Glutamatergic neuron (in vitro differentiated cells): ENCODE data around the gene RTP3. TPM values are rescaled to one million over a fixed set of nuclear protein-coding genes. Genes with fewer than 3 reads are reported as not detected.

ENCODE experiments used
- DNase-seq: peaks from one replicate; pipeline ENCODE4 v3.0.0; 2022
- H3K27ac Mint-ChIP-seq: one replicate; pipeline ENCODE4 v1.8.0; 2020; ENCODE audit warnings: mild to moderate bottlenecking, mixed read lengths, inconsistent platforms; ENCODE audit not compliant: unreplicated experiment
- H3K27me3 Mint-ChIP-seq: one replicate; pipeline ENCODE4 v1.8.0; 2020; ENCODE audit warnings: mild to moderate bottlenecking, moderate library complexity, mixed read lengths, inconsistent platforms; ENCODE audit not compliant: unreplicated experiment
- H3K36me3 Mint-ChIP-seq: one replicate; pipeline ENCODE4 v1.8.0; 2020; ENCODE audit warnings: mild to moderate bottlenecking, mixed read lengths, inconsistent platforms; ENCODE audit not compliant: unreplicated experiment
- H3K4me1 Mint-ChIP-seq: one replicate; pipeline ENCODE4 v1.8.0; 2020; ENCODE audit warnings: mild to moderate bottlenecking, low read depth, mixed read lengths, inconsistent platforms; ENCODE audit not compliant: unreplicated experiment
- H3K4me3 Mint-ChIP-seq: one replicate; pipeline ENCODE4 v1.8.0; 2020; ENCODE audit warnings: mild to moderate bottlenecking, mixed read lengths, inconsistent platforms; ENCODE audit not compliant: unreplicated experiment
- H3K9me3 Mint-ChIP-seq: one replicate; pipeline ENCODE4 v1.8.0; 2020; ENCODE audit warnings: mild to moderate bottlenecking, moderate library complexity, mixed read lengths, inconsistent platforms; ENCODE audit not compliant: unreplicated experiment
- total RNA-seq: library from RNA; stranded (reverse); fragmentation: NEBNext Ultra II Directional; extraction: Animal tissue kit (Norgen Biotek cat#: 25700); gene quantifications from one replicate; pipeline ENCODE4 v1.2.1, GENCODE V29; 2021; ENCODE audit not compliant: unreplicated experiment
- TF ChIP-seq, protein P1 (sequence below): fragments of 200-600 bp; sonication (generic); IDR thresholded peaks from one replicate; pipeline ENCODE4 v1.5.0; 2021; ENCODE audit not compliant: partially characterized antibody, unreplicated experiment

Gene RTP3
- total RNA-seq, 1 donor from 2014 or later, result not detected

DNA sequence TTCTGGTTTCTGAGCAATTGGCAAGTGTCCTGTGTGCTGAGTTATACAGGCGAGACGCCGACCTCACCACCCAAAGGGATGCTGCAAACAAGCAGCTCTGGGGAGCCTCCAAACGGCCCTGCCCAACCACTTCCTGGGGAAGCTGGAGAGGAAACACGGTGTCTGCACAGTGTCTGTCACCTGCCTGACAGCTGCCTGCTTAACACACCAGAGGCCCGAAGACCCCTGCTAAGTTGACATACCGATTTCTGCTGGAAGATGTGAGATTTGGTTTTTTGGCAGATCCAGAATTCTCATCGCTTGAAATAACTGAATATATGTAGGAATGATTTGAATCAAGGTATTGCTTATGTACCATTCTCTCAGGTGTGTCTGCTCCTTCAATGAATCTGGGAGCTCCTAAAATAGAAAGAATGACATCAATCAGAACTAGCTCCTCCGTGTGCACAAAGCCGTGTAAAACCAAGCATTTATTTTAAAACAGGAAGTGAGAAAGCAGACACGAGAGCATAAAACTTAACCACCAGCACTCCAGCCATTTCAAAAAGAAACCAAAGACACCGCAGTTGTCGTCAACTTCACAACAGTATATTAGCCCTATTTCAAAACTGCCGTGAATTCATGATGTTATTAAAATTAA lies 41.1 kb downstream of the RTP3 start:
- H3K4me1 Mint-ChIP-seq, result no peaks in the 10 kb centered on the region
- peaks cover 3% of the 10 kb centered on the region for H3K9me3 Mint-ChIP-seq
- TF ChIP-seq, protein P1, sequence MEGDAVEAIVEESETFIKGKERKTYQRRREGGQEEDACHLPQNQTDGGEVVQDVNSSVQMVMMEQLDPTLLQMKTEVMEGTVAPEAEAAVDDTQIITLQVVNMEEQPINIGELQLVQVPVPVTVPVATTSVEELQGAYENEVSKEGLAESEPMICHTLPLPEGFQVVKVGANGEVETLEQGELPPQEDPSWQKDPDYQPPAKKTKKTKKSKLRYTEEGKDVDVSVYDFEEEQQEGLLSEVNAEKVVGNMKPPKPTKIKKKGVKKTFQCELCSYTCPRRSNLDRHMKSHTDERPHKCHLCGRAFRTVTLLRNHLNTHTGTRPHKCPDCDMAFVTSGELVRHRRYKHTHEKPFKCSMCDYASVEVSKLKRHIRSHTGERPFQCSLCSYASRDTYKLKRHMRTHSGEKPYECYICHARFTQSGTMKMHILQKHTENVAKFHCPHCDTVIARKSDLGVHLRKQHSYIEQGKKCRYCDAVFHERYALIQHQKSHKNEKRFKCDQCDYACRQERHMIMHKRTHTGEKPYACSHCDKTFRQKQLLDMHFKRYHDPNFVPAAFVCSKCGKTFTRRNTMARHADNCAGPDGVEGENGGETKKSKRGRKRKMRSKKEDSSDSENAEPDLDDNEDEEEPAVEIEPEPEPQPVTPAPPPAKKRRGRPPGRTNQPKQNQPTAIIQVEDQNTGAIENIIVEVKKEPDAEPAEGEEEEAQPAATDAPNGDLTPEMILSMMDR, result no peak
- peaks cover 2% of the 10 kb centered on the region for H3K27me3 Mint-ChIP-seq
- no peaks in the 10 kb centered on the region for H3K36me3 Mint-ChIP-seq
- H3K4me3 Mint-ChIP-seq, result no peak overlapping the region
- no peak overlapping the region for H3K27ac Mint-ChIP-seq
- DNase-seq, result no peak

DNA sequence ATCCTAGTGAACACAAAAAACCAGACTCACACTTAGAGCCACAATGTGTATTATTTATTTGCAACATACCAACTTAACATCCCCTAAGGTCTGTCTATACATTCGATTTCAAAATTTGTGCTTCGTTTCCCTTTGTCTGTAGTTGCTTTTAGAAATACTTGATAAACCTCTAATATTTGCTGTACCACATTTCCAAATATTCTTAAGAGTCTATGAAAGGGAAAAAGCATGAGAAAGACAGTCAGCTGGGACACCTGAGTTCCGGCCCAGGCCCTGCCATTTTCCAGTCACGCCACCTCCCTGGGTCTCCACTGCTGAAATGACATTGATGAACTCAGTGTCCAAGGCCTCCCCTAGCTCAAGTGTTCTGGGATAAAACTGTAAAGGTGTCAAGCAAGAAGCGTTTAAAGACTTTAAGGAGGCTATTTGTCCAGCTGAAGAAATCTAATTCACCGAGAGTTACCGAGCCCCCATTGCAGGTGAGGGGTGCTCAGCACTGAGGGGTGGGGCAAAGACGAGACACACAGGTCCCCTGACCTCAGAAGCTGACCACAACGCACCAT lies 41.7 kb downstream of the RTP3 start:
- Mint-ChIP-seq H3K4me3 (no peak overlapping the region), H3K9me3 (peaks cover under 1% of the 10 kb centered on the region), H3K36me3 (no peaks in the 10 kb centered on the region), H3K27ac (no peak overlapping the region), H3K27me3 (peaks cover 2% of the 10 kb centered on the region), H3K4me1 (no peaks in the 10 kb centered on the region)
- DNase-seq, result no peak
- TF ChIP-seq, protein P1, result no peak

DNA sequence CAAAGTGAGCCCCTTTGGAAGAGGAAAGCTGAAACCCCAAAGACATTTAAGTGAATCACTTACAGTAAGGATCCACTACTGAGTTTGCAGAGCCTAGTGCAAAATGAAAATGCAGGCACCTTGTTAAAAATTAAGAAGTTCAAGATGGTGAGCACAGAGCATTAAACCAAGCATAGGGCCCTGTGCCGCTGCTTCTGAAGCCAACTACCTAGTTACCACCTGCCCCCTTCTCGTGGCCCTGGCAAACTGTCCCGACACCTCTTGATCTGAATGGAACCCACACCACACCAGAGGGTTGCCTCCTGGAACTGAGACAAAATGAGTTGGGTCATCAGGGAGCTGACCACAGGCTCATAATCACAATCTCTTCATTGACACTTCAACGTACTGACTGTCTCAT lies 42.8 kb downstream of the RTP3 start:
- no peaks in the 10 kb centered on the region for H3K9me3 Mint-ChIP-seq
- H3K4me1 Mint-ChIP-seq, result no peaks in the 10 kb centered on the region
- H3K27ac Mint-ChIP-seq, result no peak overlapping the region
- no peak for DNase-seq
- peaks cover 2% of the 10 kb centered on the region for H3K27me3 Mint-ChIP-seq
- TF ChIP-seq, protein P1, result no peak
- H3K4me3 Mint-ChIP-seq, result no peak overlapping the region
- no peaks in the 10 kb centered on the region for H3K36me3 Mint-ChIP-seq

DNA sequence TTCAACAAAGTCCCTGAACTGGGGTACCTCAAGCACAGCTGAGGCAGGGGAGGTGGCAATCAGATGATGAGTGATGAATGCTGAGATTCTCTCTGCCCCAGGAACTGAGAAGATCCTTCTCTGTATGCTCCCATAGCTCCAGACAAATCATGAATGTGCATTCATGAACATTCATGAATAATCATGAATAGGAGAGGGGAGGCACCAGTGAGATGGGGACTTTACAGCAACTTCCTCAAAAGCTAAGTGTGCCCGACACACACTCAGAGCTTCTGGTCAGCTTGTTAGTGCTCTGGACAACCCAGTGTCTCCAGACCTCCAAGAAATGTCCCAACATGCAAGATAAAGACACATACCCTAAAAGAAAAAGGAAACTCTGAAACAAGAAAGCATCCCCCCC lies 44.1 kb downstream of the RTP3 start:
- no peak for DNase-seq
- Mint-ChIP-seq H3K9me3 (no peaks in the 10 kb centered on the region), H3K27ac (no peak overlapping the region), H3K4me1 (no peaks in the 10 kb centered on the region), H3K27me3 (peaks cover 3% of the 10 kb centered on the region), H3K4me3 (no peak overlapping the region), H3K36me3 (no peaks in the 10 kb centered on the region)
- TF ChIP-seq, protein P1, result no peak

DNA sequence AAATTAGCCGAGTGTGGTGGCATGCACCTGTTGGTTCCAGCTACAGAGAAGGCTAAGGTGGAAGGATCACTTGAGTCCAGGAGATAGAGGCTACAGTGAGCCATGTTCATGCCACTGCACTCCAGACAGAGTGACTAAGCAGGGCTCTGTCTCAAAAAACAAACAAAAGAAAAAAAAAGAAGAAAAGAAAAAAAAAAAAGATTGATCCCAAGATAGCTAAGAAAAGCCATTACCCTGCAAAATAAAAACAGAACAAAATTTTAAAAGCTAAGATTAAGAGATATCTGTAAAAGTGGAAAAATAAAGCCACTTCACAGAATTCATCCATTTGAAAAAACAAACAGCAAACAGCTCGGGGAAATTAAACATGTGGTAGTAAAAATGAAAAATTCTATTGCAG lies 44.6 kb downstream of the RTP3 start:
- no peaks in the 10 kb centered on the region for H3K9me3 Mint-ChIP-seq
- TF ChIP-seq, protein P1, result no peak
- H3K4me1 Mint-ChIP-seq, result no peaks in the 10 kb centered on the region
- no peaks in the 10 kb centered on the region for H3K36me3 Mint-ChIP-seq
- no peak overlapping the region for H3K27ac Mint-ChIP-seq
- peaks cover 3% of the 10 kb centered on the region for H3K27me3 Mint-ChIP-seq
- DNase-seq, result no peak
- H3K4me3 Mint-ChIP-seq, result no peak overlapping the region
